ENCODE results near the gene ITIH4.
A peak's percentile ranks its signal among the peaks of the same experiment; 100 is the strongest.
"Not testable (repeated sequence)": the region's sequence is repeated elsewhere in the genome, so short reads cannot be mapped to it uniquely, and the experiment has no call there.

Gene ITIH4

DNA sequence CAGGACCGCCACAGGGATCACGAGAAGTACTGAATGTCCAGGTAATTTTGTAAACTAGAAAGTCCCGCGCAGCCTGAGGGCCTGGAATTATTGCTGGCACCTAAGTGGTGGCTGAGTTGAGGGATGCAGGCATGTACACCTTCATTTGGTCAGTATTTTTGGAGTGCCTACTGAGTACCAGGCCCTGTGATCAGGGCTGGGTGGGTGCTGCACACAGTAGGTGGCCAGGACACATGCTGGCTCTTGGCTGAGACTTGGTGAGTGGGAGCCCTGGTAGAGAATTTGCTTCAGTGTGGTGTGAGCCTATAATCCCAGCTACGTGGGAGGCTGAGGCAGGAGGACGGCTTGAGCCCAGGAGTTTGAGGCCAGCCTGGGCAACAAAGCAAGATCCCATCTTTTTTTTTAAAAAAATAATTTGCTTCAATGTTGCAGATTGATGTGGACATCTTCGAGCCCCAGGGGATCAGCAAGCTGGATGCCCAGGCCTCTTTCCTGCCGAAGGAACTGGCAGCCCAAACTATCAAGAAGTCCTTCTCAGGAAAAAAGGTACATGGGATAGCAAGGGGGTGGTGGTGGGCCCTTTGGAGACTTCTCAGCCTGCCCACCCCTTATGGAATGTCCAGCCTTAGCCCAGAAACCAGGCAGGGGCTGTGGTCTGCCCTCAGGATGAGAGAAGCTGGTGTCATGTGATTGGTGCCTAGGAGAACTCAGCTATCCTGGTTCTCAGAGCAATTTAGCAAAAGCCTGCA, 50.5 kb downstream of the ITIH4 start:
- no peak for DNase-seq

DNA sequence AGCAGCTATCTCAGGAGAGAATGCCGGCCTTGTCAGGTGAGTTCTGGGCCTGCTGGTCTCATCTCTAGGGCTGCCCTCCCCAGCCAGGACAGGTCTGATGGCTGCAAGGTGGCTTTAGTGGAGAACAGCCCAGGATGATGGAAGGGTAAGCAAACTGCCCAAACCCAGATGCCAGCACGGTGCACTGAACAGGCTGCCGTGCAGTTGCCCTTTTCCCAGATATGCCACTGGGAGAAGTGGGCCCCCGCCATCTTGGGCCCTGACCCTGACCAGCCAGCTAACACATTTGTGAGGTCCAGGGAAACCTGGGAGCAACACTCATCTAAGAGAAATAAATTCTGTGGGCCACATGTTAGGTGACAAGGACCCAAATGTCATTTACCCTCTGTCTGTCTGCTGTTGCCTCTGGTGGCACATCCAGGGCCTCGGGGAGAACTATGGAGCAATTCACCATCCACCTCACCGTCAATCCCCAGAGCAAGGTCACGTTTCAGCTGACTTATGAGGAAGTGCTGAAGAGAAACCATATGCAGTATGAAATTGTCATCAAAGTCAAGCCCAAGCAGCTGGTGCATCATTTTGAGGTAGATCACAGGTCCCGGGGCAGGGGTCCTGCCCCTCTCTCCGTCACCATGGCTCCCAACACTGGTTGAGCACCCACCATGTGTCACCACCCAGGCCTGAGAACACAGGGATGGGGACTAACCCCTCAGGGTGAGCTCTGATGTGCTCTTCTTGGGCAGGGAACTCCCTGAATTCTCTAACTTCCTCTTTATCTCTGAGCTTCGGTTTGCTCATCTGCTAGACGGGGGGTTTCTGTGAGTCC, 51.2 kb downstream of the ITIH4 start:
- no peak for DNase-seq

DNA sequence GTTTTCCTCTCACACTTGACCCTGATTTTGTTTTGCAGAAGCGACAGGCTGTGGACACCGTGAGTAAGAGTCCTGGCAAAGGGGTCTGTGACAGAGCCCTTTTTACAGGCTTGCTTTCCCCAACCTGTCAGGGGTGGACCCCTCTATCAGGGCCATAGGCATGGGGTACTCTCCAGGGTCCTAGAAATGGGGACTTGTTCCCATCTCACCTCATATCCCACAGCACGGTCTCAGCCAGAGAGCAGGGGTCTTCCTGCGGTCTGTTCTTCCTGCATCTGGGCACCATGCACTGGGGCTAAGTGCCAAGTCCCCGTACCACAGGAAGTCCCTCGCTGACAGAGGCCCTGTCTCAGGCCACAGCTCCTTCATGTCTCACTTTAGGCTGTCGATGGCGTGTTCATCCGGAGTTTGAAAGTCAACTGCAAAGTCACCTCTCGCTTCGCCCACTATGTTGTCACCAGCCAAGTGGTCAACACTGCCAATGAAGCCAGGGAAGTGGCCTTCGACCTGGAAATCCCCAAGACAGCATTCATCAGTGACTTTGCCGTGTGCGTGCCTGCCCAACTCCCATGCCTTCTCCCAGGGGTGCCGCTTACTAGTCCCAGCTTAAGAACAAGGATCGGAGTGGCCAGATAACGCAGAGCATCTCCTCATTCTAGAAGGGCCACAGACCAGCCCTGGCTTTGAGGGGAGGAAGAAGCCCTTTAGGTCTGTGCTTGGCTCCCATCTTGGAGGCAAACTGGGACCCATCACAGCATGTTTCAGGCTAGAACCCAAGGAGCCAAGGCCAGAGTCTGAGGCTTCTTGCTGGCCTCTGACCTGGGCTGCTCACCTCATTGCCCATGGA, 52.3 kb downstream of the ITIH4 start:
- DNase-seq: no peak

DNA sequence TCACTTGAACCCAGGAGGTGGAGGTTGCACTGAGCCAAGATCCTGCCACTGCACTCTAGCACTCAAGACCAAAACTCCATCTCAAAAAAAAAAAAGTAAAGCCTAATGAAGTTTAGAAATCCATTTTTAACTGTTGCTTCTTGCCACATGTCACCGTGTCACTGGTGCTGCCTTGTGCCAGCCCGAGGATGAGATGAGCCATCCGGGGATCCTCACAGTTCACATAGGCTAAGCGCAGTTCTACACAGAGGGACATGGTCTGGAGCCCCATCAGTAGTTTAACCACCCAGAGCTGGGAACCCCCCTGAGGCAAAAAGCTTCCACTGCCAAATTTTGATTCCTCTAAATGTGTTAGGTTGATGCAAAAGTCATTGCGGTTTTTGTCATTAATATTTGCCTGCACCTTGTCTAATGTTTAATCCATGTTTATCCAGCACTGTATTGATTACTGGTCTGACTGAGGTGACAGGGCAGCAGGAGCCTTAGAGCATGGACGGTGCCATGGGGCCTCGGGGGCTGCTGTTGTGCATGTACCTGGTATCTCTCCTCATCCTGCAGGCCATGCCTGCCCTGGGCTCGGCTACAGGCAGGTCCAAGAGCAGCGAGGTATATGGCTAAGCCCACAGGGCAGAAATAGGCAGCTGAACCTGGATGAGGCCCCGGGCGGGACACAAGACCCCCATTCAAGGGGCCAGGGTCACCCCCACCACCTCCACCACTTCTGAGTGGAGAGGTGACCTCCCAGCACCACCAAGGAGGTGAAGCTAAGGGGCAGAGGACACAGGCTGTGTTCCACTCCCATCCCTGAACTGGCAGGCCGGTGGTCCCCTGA, 53.1 kb downstream of the ITIH4 start, which contains the start of gene ITIH1:
ITIH1 (plus strand) TSS at position 473 of the 832 bp plus-strand sequence; CDS start at position 490, 17 bp downstream.
- no peak for DNase-seq

DNA sequence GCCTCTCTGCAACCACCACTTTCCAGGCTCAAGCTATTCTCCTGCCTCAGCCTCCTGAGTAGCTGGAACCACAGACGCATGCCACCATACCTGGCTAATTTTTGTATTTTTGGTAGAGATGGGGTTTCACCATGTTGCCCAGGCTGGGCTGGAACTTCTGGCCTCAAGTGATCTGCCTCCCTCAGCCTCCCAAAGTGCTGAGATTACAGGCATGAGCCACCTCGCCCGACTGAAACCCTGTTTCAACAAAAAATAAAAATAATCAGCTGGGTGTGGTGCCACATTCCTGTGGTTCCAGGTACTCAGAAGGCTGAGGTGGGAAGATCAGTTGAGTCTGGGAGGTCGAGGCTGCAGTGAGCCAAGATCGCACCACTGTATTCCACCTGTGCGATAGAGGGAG, 54.0 kb downstream of the ITIH4 start:
- DNase-seq: not testable (repeated sequence)

DNA sequence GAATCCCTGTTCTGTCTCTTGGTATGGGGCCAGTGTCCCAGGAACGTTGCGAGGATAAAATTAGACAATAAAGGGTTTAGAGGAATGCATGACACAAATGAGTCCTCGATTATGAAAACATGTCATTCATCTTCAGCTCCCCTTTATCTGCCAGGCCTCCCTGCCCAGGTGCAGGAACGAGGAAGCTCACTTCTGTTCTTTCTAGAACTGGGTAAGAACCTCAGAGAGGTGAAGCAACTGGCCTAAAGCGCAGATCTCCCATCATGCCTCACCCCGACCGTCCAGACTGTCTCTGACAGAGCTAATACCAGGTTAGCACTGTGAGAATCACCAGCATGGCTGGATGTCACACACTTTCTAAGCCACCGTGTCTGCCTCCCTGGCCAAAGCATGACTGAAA, 54.6 kb downstream of the ITIH4 start:
- DNase-seq: no peak

DNA sequence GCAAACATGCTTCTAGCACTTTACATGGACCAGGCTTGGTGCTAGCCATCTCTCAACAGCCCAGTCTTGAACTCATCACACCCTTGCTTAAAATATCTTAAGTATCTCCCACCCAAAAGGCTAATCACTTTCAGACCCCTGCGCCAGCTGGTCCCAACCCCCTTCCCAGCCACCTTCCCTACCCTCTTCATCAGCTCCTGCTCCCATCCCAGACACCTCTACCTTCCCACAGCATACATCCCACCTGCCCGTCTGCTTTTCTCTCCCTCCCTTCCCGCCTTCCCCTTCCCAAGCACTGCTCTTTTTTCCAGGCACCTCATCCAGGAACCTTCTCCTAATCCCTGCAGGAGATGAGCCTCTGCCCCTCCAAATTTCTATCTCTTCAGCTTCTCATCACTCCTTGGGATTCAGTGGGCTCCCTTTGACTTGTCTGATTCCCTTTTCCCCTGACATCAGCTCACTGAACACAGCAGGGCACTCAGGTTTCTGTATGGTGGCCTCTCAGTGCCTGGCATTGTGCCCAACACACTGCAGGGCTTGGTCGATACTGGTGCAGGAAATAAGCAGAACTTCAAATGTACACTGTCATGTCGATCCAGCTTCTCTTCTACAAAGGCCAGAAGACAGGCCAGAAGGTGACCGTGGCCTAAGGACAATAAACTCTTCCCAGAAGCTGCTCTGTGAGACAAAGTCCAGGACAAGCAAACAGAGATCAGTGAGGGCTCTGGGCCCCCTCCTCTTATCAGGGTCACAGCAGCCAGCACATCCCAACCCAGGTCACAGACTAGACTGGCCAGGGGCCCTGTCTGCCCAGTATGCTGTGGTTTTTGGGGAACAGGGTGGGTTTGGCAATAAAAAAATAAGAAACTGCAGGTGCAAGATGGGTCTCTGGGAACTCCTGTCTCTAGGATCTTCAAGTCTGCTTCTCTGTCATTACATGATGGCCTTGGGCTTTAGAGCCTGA, 55.3 kb downstream of the ITIH4 start:
- DNase-seq: no peak

DNA sequence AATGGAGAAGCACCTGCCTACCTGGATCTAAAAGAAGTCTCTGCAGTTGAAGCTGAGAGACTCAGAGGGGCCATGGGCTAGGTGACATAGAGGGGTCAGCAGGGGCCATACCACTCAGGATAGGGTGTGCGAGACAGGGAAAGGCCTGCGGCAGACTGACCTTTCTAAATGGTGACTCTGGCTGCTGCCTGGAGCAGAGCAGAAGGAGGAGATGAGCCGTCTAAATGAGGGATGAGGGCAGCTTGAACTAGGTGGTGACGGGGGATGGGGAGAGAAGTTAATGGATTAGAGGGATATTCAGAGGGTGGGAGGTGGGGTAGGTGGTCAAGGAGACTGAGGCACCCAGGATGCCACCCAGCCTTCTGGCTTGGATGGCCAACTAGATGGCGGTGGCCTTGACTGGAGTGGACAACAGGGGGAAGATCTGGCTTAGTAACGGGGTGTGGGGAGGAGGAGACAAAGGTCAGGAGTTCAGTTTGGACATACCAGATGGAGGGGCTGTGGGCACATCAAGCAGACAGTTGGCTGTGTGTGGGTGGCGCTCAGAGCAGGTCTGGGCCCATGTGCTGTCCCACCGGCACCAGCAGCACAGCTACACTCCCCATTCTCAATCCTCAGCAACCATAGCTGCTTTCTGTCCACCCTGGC, 56.3 kb downstream of the ITIH4 start:
- DNase-seq: no peak

DNA sequence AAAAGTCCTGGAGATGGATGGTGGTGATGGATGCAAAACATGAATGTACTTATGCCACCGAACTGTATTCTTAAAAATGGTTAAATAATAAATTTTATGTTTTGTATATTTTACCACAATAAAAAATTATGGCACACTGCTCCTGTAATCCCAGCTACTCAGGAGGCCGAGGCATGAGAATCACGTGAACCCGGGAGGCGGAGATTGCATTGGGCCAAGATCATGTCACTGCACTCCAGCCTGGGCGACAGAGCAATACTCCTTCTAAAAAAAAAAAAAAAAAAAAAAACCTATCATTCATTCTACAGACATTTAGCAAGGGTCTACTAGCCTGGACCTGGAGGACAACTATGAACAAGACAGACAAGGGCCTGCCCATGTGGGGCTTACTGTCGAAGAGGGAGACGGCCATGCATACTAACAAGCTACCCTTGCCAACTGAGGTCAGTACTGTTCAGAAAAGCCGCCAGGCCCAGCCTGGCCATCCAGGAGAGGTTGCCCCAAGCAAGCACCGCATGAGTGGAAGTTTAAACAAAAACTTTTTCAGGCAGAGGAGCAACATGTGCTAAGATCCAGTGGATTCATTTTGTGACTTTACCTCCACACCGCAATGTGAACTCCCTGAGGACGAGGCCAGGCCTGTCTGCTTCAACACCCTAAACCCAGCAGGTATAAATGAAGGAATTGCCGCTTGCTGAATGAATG, 57.0 kb downstream of the ITIH4 start:
- no peak for DNase-seq

DNA sequence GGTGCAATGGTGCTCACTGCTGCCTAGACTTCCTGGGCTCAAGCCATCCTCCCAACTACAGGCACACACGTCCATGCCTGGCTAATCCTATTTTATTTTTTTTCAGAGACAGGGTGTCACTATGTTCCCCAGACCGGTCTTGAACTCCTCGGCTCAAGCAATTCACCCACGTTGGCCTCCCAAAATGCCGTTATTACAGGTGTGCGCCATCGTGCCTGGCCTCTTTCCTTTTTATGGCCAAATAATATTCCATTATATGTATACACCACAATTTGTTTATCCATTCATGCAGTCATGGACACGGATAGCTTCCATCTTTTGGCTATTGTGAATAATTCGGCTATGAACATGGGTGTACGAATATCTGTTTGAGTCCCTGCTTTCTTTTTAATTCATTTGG, 58.8 kb downstream of the ITIH4 start:
- no peak for DNase-seq

DNA sequence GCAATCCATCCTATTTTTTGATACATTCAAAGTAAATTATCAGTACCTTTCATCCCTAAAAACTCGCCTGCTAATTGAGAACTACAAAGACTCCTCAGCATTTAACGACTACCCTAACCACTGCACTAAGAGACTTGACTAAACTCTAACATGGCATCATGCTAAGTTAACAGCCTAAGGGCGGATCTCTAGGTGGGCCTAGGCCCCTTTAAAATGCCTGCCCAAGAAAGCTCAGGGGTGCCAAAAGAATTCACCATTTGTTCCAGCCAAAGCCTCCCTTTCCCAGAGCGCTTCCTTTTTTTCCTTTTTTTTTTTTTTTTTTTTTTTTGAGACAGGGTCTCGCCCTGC, 59.2 kb downstream of the ITIH4 start:
- DNase-seq: no peak

DNA sequence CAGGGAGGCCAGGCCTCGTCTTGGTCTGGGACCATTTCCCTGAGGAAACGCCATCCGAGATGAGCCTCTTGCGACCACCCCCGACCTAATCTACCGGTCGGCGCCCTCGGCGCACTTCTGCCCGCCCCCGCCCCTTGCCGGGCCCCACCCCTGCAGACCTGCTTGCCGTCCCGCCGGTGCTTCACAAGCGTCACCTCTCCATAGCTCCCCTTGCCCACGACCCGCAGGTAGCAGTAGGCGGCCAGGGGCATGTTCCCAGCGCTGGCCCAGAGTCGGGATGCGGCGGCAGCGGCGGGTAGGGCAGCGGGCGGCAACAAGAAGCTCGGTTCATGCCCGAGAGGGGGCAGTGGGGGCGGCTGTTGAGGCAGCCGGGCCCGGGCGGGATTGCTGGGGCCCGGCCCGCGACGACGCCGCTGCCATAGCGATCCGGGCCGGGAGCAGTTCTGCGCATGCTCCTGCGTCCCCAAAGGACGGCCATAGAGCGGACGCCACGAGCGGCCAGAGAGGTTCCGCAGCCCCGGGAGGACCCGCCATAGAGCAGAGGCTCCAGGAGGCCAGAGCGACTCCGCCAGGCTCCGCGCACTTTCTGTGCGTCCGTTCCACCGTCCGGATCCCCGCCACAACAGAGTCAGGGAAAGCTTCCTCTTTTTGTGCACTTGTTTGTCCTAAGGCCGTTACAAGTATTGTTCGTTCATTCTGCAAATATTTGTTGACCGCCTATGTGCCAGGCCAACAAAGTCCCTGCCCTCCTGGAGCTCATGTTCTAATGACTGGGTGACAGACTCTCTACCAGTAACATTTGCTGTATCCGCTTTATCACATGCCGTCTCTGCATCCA, 59.8 kb downstream of the ITIH4 start, which contains the start of gene NEK4:
NEK4 (minus strand) TSS at position 445 of the 838 bp plus-strand sequence; CDS start at position 251, 194 bp downstream.
- peak; percentile 38 to 70 (median 56) for DNase-seq

DNA sequence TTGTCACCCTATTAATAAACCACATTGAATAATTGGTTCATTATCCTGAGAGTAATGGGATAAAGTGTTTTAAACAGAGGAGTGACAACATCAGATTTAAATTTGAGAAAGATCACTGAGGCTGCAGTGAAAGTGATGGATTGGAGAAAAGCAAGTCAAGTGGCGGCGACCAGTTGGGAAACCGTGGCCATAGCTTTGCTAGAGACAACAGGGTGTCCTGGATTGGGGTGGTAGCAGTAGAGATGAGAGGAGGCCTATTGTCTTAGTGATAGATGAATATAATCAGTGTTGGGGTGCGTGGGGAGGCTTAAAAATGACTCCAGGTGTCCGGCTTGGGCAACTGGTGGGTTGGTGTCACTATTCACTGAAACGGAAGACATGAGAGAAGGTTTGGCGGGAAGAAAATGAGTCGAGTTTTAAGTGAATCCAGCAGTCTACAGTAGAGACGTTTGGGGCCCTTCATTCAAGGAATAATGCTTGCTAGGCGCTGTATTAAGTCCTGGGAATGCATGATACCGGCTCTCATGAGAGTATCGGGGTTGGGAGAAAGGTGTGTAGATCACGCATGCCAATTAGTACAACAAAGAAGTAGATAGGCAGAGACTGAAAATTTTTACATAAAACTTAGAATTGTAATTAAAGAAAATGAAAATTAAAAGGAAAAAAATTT, 60.6 kb downstream of the ITIH4 start:
- no peak for DNase-seq

DNA sequence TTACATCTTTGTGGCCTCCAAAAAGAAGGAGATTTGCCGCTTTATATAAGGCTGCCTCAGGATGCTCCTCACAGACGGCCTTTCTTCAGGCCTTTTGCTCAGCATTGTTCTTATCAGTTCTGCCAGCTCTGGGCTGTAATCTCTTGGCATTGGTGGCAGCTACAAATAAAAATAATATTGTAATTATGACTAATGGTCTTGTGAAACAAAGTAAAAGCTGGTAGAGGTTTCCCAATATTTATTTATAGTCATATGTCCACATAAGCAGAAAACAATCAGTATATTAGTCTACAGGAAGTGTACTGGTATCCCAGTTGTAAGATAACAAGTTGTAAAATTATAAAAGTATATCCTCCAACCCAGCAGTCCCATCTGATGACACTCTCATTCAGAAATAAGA, 67.0 kb downstream of the ITIH4 start:
- no peak for DNase-seq
